GM19438 (cell line): ENCODE results near the gene CYP19A1.

Experiments
- ATAC-seq: cut with Tn5 transposase; IDR thresholded peaks from one replicate; pipeline ENCODE4 v1.9.1; 2021; ENCODE audit warnings: low read depth; ENCODE audit not compliant: unreplicated experiment

The CYP19A1 gene

DNA sequence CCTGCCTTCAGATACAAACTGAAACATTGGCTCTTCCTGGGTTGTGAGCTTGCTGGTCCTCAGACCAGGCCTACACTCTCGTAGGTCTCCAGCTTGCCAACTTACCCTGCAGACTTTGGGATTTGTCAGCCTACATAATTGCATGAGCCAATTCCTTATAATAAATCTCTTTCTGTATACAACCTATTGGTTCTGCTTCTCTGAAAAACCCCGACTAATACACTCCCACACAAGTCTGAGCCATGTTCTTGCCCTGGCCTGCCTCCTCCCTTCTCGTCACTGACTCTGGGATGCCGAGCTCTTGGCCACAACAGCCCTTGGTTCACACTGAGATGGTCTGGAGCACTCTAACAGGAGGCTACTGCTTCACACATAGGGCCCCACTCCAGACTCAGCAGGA lies 9.5 kb downstream of the CYP19A1 start:
- no peak for ATAC-seq

DNA sequence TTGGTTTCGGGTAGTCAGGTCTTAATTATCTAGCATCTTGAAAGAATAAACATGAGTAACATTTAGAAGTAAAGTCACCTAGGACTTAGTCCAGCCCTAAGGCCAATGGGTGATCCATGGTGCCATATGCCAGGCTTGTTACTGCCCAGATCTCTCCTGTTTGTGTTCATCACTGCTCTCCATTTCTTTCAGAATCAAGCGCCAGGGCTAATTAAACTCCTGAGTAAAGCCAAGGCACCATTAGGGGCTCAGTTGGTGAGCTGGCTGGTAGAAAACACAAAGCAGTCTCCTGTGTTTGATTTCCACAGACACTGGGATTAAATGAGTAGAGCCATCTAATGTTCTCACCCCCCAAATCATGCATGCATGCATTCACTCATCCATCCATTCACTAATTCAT lies 11.3 kb downstream of the CYP19A1 start:
- no peak for ATAC-seq

DNA sequence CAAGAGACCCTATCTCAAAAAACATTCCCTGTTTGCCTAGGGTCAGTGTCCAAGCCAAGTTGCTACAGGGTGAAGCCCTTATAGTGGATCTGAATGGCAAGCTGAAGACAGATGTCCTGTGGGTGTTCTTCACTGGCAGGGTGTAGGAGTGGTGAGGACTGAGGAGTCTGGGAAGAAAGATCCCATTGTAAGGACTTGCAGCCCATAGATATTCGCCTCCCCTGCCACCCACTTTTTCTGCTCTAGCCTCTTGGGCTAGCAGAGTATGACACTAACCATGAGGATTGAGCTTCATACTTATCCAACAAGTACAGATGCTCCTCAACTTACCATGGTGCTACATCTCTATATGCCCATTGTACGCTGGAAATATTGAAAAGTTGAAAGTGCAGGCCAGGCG lies 13.2 kb downstream of the CYP19A1 start:
- no peak for ATAC-seq

- ATAC-seq = no peak
Measured at GRCh38 chr15:51323749-51324148, 14.6 kb downstream of the CYP19A1 start.

- no peak for ATAC-seq
Measured at GRCh38 chr15:51322621-51323296, 15.6 kb downstream of the CYP19A1 start.

- ATAC-seq = no peak
Measured at GRCh38 chr15:51321316-51321715, 17.1 kb downstream of the CYP19A1 start.

DNA sequence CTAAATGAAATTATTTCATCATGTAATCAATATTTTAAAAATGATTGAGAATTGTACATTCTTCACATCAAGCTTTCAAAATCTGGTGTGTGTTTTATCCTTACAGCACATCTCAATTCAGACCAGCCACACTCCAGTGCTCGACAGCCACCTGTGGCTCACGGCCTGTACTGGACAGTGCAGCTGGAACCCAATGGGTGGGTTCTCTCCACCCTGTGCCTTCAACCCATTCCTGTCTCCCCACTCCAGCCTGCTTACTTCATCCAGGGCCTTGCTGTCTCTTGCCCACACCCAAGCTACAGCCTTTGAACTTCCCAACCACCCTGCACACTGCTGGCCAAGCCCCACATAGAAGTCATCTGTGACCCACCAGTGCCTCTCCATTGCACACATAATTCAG lies 17.6 kb downstream of the CYP19A1 start:
- no peak for ATAC-seq

DNA sequence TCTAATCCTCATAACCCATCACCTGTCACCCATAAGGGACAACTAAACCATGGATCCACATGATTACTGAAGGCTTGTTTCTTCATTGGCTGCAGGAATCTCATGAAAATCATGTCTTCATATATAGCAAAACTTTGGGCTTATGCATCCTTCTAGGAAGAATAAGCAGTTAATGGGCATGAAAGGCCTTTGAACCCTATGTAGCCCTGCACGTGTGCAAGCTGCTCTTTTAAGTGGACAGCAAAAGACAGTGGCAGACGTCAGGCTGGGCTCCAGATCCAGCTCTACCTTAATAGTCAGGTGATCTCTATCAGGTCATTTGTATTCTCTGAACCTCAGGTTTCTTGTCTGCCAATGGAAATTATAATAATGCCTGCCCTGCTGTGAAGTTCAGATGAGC lies 18.9 kb downstream of the CYP19A1 start:
- no peak for ATAC-seq

GRCh38 chr15:51318382-51319150 lies 19.8 kb downstream of the CYP19A1 start:
- ATAC-seq = no peak

DNA sequence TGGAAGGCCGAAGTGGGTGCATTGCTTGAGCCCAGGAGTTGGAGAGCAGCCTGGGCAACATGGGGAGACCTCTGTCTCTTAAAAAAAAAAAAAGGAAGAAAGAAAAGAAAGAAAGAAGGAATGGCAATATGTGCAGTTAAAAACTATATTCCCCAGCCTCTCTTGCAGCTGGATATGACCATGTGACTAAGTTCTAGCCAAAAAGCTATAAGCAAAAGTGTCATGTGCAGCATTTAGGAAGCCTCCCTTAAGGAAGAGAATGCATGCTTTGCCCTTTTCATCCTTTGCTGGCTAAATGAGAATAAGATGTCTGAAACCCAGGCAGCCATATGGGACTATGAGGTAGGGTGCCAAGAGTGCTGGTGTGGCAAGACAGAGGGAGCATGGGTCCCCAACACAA lies 21.8 kb downstream of the CYP19A1 start:
- no peak for ATAC-seq

DNA sequence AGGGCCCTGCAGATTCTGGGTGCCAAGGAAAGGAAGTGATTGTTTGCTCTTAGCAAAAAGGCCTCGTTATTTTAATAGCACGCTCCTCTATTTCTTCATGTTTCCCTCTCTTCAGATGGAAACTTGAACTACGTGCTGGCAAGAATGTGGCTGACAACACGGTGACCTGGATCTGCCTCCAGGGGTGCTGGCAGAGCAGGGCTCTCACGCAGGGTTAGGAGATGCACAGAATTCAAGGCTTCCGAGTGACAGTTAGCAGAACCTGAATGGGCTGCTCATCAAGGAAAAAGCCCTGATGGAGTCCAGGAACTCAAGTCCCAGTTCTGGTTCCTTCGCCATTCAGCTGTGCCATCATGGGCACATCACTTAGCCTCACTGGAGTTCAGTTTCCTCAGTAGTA lies 22.7 kb downstream of the CYP19A1 start:
- no peak for ATAC-seq

GRCh38 chr15:51314391-51315337 lies 23.7 kb downstream of the CYP19A1 start:
- no peak for ATAC-seq

GRCh38 chr15:51313644-51314280 lies 24.6 kb downstream of the CYP19A1 start:
- ATAC-seq = no peak

DNA sequence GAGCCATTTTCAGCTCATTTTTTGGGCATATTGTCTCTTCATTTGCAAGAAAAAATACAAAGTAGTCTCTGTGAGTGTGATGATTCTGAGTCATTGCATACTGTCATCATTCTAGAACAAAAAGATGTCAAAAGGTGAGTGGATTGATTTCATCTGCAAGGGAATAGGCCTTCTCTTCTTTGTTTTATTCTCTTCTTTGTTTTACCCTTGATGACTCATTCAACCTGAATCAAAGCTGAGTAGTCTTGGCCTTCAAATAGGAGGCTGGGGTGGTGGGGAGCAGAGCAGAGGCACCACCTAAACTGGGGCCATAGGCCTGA lies 25.4 kb downstream of the CYP19A1 start:
- ATAC-seq = no peak

DNA sequence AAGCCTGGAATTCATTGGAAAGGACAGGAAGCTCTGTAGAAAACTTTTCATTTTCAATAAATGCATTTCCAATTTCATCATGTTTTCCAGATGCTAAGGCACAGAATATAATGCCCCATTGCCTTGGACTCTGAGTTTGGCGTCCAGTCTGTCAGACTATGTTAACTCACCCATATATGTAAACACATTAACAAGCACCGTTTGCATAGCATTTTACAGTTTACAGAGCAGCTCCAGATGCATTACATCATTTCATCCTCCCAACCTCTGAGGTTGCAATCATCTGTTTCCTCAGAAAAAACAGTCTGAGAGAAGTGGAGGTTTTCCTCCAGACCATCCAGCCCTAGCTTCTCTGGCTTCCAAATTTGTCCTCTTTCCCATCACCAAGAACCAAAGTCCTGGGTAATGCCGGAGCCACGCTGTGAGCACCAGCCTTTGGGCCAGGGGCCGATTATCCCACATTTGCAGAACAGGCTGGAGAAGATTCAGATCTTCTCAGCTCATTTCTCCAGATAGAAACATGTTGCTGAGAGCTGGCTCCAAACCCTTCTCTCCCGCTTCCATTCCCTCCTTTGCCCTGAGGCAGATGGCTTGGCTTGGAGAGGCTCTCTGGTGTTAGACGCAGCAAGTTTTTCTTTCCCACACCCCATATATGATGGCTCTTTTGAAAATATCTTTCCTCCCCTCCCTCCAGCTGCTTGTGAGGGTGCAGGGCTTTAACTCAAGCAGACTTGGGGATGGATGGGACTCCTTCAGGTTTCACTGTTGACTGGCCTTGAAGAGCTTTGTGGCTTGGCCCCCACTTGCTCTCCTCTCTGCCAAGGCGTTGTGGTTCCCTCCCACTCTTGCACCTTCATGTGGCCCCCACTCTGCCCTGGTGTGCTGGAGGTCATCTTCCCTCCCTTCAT lies 26.0 kb downstream of the CYP19A1 start:
- ATAC-seq = no peak

GRCh38 chr15:51311510-51311909 lies 26.9 kb downstream of the CYP19A1 start:
- no peak for ATAC-seq

DNA sequence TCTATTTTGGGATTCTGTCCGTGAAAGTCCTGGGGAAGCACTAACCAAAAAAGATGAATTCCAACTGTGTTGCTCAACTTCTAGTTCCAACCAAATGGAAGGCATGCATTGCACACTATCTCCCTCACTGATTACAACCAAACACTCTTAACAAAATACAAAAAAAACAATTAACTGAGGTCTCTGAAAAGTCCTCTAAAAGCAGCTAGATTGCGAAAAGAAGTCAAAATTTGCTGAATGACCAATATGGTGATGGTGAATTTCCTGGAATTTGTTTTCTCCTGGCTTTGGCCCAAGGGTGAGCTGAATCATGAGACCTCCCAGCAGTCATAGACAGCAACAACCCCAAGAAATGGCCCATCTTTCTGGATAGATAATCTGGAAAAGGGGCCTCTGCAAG lies 28.3 kb downstream of the CYP19A1 start:
- no peak for ATAC-seq

DNA sequence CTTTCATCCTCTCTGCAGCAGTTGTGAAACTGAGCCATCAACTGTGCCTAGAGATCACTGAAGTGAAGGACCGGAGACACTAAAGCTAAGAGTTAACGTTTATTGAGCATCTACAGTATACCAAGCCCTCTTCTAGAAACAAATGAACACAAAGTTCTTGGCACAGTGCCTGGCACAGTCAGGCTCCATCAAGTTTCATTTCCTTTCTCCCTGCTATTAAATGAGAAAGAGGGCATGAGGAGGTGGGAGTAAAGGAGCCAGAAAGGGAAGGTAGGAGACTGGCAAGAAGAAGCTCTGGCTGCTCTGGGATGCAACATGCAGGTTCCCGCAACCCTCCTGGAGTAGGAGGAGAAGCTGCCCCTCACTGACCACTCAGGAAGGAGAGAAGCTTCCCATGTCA lies 30.6 kb downstream of the CYP19A1 start:
- ATAC-seq = no peak

DNA sequence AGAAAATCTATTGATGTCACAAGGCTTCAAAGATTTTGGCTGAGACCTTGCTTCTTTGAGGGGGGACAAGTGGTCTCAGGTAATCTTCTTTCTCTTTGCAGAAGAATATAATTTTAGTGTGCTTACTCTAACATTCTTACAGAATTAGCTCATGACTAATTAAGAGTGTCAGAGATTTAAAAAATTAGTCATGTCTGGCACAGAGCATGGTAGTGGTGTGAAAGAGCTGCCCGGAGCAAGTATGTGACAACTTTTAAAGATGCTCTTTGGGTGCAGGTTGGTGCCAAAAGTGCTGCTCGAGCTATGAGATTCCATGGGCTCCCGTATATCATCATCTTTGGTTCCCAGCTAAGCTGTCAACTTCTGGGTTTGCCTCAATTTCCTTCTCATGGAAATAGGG lies 31.1 kb downstream of the CYP19A1 start:
- no peak for ATAC-seq

DNA sequence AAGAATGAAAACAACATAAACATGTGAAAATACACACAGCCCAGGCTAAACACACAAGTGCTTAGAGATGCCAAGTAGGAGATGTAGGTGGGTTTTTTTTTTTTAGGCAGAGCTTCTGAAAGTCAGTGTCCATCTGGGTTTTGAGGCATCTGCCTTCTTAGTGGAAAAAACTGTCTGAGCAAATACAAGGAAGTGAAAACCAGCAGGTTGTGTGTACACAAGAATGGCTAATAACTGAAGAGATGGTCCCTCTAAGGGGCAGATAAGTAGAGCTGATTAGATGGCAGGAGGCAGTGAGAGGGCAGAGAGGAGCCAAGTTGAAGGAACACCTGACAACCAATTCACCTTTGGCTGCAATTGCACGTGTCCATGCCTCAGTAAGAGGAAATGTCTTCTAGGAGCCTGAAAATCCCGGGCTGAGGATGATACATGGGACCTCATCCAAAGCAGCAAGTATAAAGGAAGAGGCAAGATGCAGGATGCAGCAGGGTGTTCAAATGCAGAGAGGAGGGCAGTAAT lies 34.9 kb downstream of the CYP19A1 start:
- no peak for ATAC-seq
